K562 (cell line): ENCODE measurements around the gene ASIC3. TPM values are rescaled to one million over a fixed set of nuclear protein-coding genes. Genes with fewer than 3 reads are reported as not detected.
"Not testable (repeated sequence)": the region's sequence is repeated elsewhere in the genome, so short reads cannot be mapped to it uniquely, and the experiment has no call there.

Experiments
- CXXC5 ChIP-seq: fragments of 250-450 bp; sonication (Bioruptor Pico); IDR thresholded peaks from 2 replicates; pipeline ENCODE4 v1.8.0; 2022; ENCODE audit warnings: inconsistent platforms, mild to moderate bottlenecking, moderate library complexity
- LEF1 ChIP-seq: fragments of 450-650 bp; IDR thresholded peaks from 2 replicates; pipeline ENCODE4 v1.6.1; 2016; ENCODE audit warnings: mild to moderate bottlenecking
- MYC ChIP-seq, 2 experiments: fragments of 250-450 bp in 1 of 2; sonication (Bioruptor Pico) in 1 of 2; IDR thresholded peaks; 2 replicates each; pipeline versions ENCODE4 v1.5.1 to v1.6.1; 2012 to 2021; ENCODE audit warnings: low read depth in 2 of 2, borderline replicate concordance in 1 of 2, improper control_type of control experiment in 1 of 2, low read length in 1 of 2, mild to moderate bottlenecking in 1 of 2, moderate library complexity in 1 of 2
- PTRF ChIP-seq: fragments of 450-650 bp; IDR thresholded peaks from 2 replicates; pipeline ENCODE4 v1.6.1; 2016; ENCODE audit warnings: mild to moderate bottlenecking, missing genetic modification characterization, missing compliant biosample characterization
- PTTG1 ChIP-seq: fragments of 450-650 bp; IDR thresholded peaks from 2 replicates; pipeline ENCODE4 v1.6.1; 2016; ENCODE audit warnings: low read depth, mild to moderate bottlenecking, missing genetic modification characterization, missing compliant biosample characterization
- REST ChIP-seq, 2 experiments: fragments of 450-650 bp; formaldehyde crosslinking in 1 of 2; IDR thresholded peaks; 2 replicates each; pipeline versions ENCODE4 v1.4.0 to v1.6.1; 2014 to 2020; ENCODE audit warnings: mild to moderate bottlenecking in 2 of 2, borderline replicate concordance in 1 of 2, low read depth in 1 of 2
- ZKSCAN8 ChIP-seq: fragments of 200-800 bp; sonication (Bioruptor generic); IDR thresholded peaks from 2 replicates; pipeline ENCODE4 v1.6.1; 2016; ENCODE audit warnings: missing genetic modification characterization, missing compliant biosample characterization
- polyA plus RNA-seq, 8 experiments: library from polyadenylated mRNA; depleted of rRNA in 4 of 8; stranded (reverse) in 5 of 8; unstranded in 3 of 8; fragments of >200 nt; fragmentation: Nextera tagmentation in 2 of 8; fragmentation: Illumina TruSeq in 1 of 8; extraction: Ambion mirVana in 2 of 8; extraction: Trizol in 1 of 8; gene quantifications; 2 replicates each; pipeline versions ENCODE4 v1.2.1 to v1.2.3, GENCODE V29; 2011 to 2014; ENCODE audit warnings: inconsistent platforms in 1 of 8, missing spikeins in 1 of 8
- total RNA-seq, 7 experiments: library from RNA; depleted of rRNA in 6 of 7; stranded (reverse); fragments of >200 nt in 6 of 7; fragmentation: Illumina TruSeq in 2 of 7; extraction: Trizol in 2 of 7; gene quantifications; 2 replicates each; pipeline versions ENCODE4 v1.2.1 to v1.2.3, GENCODE V29; 2011 to 2021; ENCODE audit warnings: low replicate concordance in 1 of 7
- TF ChIP-seq, protein P1 (sequence below), 2 experiments: fragments of 200-800 bp in 1 of 2; sonication (Bioruptor generic) in 1 of 2; sonication (generic) in 1 of 2; formaldehyde crosslinking in 1 of 2; IDR thresholded peaks in 1 of 2; conservative IDR thresholded peaks in 1 of 2; 2 replicates each; pipeline versions ENCODE4 v1.5.0 to v1.6.1; 2016 to 2020; ENCODE audit warnings: missing compliant biosample characterization in 1 of 2, missing genetic modification characterization in 1 of 2, missing genetic modification reagents in 1 of 2
- TF ChIP-seq, protein P2 (sequence below): fragments of 250-450 bp; sonication (Bioruptor Pico); IDR thresholded peaks from 2 replicates; pipeline ENCODE4 v1.8.0; 2022; ENCODE audit warnings: moderate library complexity, mild to moderate bottlenecking, inconsistent platforms
- TF ChIP-seq, protein P3 (sequence below): fragments of 450-650 bp; formaldehyde crosslinking; IDR thresholded peaks from 2 replicates; pipeline ENCODE4 v1.4.0; 2020; ENCODE audit warnings: mild to moderate bottlenecking, moderate library complexity

Gene ASIC3
- total and polyA plus RNA-seq, 9 of the 15 experiments (the other 6 are each of a cell fraction or from before 2014, with no cell fraction given): 0.11 to 5.0 (median 0.87) TPM

DNA sequence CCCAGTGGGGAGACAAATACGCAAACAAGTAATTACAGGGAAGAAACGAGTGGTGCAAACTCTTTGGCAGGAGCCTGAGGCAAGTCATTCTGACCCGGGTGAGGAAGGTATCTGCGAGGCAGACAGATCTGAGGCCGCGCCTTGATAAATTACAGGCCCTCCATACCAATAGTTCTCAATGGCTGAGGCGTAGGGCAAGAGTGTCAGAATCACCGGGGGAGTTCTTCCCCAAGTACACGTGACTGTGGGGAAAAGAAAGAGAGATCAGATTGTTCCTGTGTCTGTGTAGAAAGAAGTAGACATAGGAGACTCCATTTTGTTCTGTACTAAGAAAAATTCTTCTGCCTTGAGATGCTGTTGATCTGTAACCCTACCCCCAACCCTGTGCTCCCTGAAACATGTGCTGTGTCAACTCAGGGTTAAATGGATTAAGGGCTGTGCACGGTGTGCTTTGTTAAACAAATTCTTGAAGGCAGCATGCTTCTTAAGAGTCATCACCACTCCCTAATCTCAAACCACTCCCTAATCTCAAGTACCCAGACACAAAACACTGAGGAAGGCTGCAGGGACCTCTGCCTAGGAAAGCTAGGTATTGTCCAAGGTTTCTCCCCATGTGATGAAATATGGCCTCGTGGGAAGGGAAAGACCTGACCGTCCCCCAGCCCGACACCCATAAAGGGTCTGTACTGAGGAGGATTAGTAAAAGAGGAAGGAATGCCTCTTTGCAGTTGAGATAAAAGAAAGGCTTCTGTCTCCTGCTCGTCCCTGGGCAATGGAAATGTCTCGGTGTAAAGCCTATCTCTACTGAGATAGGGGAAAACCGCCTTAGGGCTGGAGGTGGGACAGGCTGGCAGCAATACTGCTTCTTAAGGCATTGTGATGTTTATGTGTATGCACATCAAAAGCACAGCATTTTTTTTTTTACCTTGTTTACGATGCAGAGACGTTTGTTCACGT, 21.3 kb upstream of the ASIC3 start (continued):
- TF ChIP-seq, protein P1, sequence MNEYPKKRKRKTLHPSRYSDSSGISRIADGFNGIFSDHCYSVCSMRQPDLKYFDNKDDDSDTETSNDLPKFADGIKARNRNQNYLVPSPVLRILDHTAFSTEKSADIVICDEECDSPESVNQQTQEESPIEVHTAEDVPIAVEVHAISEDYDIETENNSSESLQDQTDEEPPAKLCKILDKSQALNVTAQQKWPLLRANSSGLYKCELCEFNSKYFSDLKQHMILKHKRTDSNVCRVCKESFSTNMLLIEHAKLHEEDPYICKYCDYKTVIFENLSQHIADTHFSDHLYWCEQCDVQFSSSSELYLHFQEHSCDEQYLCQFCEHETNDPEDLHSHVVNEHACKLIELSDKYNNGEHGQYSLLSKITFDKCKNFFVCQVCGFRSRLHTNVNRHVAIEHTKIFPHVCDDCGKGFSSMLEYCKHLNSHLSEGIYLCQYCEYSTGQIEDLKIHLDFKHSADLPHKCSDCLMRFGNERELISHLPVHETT (CRISPR knock-in tag; conservative IDR thresholded peaks at IDR 0.05 in 1 of 2, IDR thresholded peaks at IDR 0.05 in 1 of 2): peak in 1 of 2 experiments; percentile 95; a peak in 2 of 4 replicates
- TF ChIP-seq MYC (IDR thresholded peaks at IDR 0.05; ENCODE audit: low read depth, low read length) (peak; percentile 45; the same call in 1 of the 2 replicates), MYC (CRISPR knock-in tag; IDR thresholded peaks at IDR 0.05; ENCODE audit: borderline replicate concordance, low read depth) (peak; percentile 92; the same call in 1 of the 2 replicates), LEF1 (peak; percentile 87), REST (CRISPR knock-in tag; IDR thresholded peaks at IDR 0.05; ENCODE audit: low read depth) (peak; percentile 28; the same call in 1 of the 2 replicates), PTTG1 (peak; percentile 95), ZKSCAN8 (CRISPR knock-in tag) (peak; percentile 88), CXXC5 (peak; percentile 96), PTRF (peak; percentile 95)
- not testable (repeated sequence) for TF ChIP-seq REST (IDR thresholded peaks at IDR 0.05; ENCODE audit: borderline replicate concordance)
- TF ChIP-seq, protein P2, sequence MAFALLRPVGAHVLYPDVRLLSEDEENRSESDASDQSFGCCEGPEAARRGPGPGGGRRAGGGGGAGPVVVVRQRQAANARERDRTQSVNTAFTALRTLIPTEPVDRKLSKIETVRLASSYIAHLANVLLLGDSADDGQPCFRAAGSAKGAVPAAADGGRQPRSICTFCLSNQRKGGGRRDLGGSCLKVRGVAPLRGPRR (CRISPR knock-in tag): peak; percentile 91; the same call in 1 of the 2 replicates
- TF ChIP-seq, protein P3, sequence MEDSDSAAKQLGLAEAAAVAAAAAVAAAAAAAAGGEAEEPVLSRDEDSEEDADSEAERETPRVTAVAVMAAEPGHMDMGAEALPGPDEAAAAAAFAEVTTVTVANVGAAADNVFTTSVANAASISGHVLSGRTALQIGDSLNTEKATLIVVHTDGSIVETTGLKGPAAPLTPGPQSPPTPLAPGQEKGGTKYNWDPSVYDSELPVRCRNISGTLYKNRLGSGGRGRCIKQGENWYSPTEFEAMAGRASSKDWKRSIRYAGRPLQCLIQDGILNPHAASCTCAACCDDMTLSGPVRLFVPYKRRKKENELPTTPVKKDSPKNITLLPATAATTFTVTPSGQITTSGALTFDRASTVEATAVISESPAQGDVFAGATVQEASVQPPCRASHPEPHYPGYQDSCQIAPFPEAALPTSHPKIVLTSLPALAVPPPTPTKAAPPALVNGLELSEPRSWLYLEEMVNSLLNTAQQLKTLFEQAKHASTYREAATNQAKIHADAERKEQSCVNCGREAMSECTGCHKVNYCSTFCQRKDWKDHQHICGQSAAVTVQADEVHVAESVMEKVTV (CRISPR knock-in tag): 0 out of 2 replicates have a peak, but pooled peaks have one; percentile 47
